Panc1 (cell line): ENCODE results near the gene OR1A1.
"Not testable (repeated sequence)": the region's sequence is repeated elsewhere in the genome, so short reads cannot be mapped to it uniquely, and the experiment has no call there.

Experiments used
- CTCF ChIP-seq: fragments of 450-650 bp; IDR thresholded peaks from 2 replicates; pipeline ENCODE4 v1.5.1; 2017; ENCODE audit warnings: mild to moderate bottlenecking
- POLR2AphosphoS5 ChIP-seq: IDR thresholded peaks from 2 replicates; pipeline ENCODE4 v1.6.1; 2012; ENCODE audit warnings: mild to moderate bottlenecking, low read depth, low read length, moderate library complexity
- REST ChIP-seq, 2 experiments: IDR thresholded peaks; 2 replicates each; pipeline ENCODE4 v1.6.1; 2011 to 2012; ENCODE audit warnings: low read depth in 2 of 2, control low read depth in 1 of 2, low read length in 1 of 2, mild to moderate bottlenecking in 1 of 2, moderate library complexity in 1 of 2; ENCODE audit not compliant: insufficient read depth in 1 of 2
- SIN3A ChIP-seq: IDR thresholded peaks from 2 replicates; pipeline ENCODE4 v1.6.1; 2012; ENCODE audit warnings: low read depth, mild to moderate bottlenecking, low read length, moderate library complexity, borderline replicate concordance; ENCODE audit not compliant: insufficient read depth
- TCF7L2 ChIP-seq: IDR thresholded peaks from 2 replicates; pipeline ENCODE4 v1.6.1; 2011; ENCODE audit warnings: mild to moderate bottlenecking, low read depth, low read length, inconsistent platforms

- TF ChIP-seq CTCF; POLR2AphosphoS5; SIN3A; REST (IDR thresholded peaks at IDR 0.05; ENCODE audit: insufficient read depth in 1 of 2, low read depth in 2 of 2, low read length in 1 of 2); TCF7L2: not testable (repeated sequence)
These were observed 31.2 kb downstream of the OR1A1 start for GRCh38 chr17:3238685-3239084.
